Measurements from ENCODE around the gene APOA1. TPM values are rescaled to one million over a fixed set of nuclear protein-coding genes. Genes with fewer than 3 reads are reported as not detected.

The APOA1 gene
- total RNA-seq, 1 experiment from 2014 or later: 0.48 TPM

GRCh38 chr11:116857936-116858335 is 20.5 kb upstream of the APOA1 start:
- no peak for DNase-seq (ENCODE audit: low read depth)

- DNase-seq (ENCODE audit: low read depth): no peak
Measured at GRCh38 chr11:116857316-116857715, 19.9 kb upstream of the APOA1 start.

- no peak for DNase-seq (ENCODE audit: low read depth)
Measured at GRCh38 chr11:116856423-116856822, 19.0 kb upstream of the APOA1 start.

GRCh38 chr11:116855413-116855812 is 18.0 kb upstream of the APOA1 start:
- DNase-seq (ENCODE audit: low read depth): no peak

GRCh38 chr11:116853461-116854073 is 16.1 kb upstream of the APOA1 start:
- peak; percentile 96 for DNase-seq (ENCODE audit: low read depth)

GRCh38 chr11:116852261-116853031 is 15.0 kb upstream of the APOA1 start:
- peak; percentile 55 for DNase-seq (ENCODE audit: low read depth)

GRCh38 chr11:116851626-116852025 is 14.2 kb upstream of the APOA1 start:
- peak; percentile 70 for DNase-seq (ENCODE audit: low read depth)

GRCh38 chr11:116849486-116849885 is 12.1 kb upstream of the APOA1 start:
- DNase-seq (ENCODE audit: low read depth): no peak

GRCh38 chr11:116849060-116849459 is 11.6 kb upstream of the APOA1 start:
- DNase-seq (ENCODE audit: low read depth): no peak

- DNase-seq (ENCODE audit: low read depth): no peak
Measured at GRCh38 chr11:116847612-116848011, 10.2 kb upstream of the APOA1 start.

GRCh38 chr11:116844722-116845121 is 7.3 kb upstream of the APOA1 start:
- no peak for DNase-seq (ENCODE audit: low read depth)

- no peak for DNase-seq (ENCODE audit: low read depth)
Measured at GRCh38 chr11:116843661-116844060, 6.2 kb upstream of the APOA1 start.

GRCh38 chr11:116842909-116843308 is 5.5 kb upstream of the APOA1 start:
- DNase-seq (ENCODE audit: low read depth): no peak

GRCh38 chr11:116842117-116842516 is 4.7 kb upstream of the APOA1 start:
- DNase-seq (ENCODE audit: low read depth): no peak

GRCh38 chr11:116840746-116841296 is 3.4 kb upstream of the APOA1 start:
- no peak for DNase-seq (ENCODE audit: low read depth)

- DNase-seq (ENCODE audit: low read depth): no peak
Measured at GRCh38 chr11:116840224-116840745, 2.9 kb upstream of the APOA1 start.

GRCh38 chr11:116838321-116839084 is 1.1 kb upstream of the APOA1 start:
- no peak for DNase-seq (ENCODE audit: low read depth)

- DNase-seq (ENCODE audit: low read depth): no peak
Measured at GRCh38 chr11:116836632-116836991, 810 bp downstream of the APOA1 start.

GRCh38 chr11:116835791-116836631 is 1.4 kb downstream of the APOA1 start:
- DNase-seq (ENCODE audit: low read depth): peak; percentile 92

- no peak for DNase-seq (ENCODE audit: low read depth)
Measured at GRCh38 chr11:116835042-116835772, 2.2 kb downstream of the APOA1 start.
